Adrenal gland (tissue), 12 donors: Measurements from ENCODE around the gene NLRC5. TPM values are rescaled to one million over a fixed set of nuclear protein-coding genes. Genes with fewer than 3 reads are reported as not detected.

Experiments used
- DNase-seq, 7 donors: peaks; one replicate each; pipeline ENCODE4 v3.0.0-alpha.2; 2019 to 2020
- H3K27ac ChIP-seq, 5 donors: fragments of 200-600 bp; sonication (generic) in 4 of 5; 1 replicate in 3 of 5; 2 replicates in 2 of 5; pipeline versions ENCODE4 v1.5.1 to v1.8.0; 2016 to 2020; ENCODE audit warnings: mild to moderate bottlenecking in 1 of 5
- H3K27me3 ChIP-seq: fragments of 200-600 bp; 2 replicates; pipeline ENCODE4 v1.8.0; 2021
- H3K36me3 ChIP-seq, 2 donors: fragments of 200-600 bp; replicated peaks in 1 of 2; 1 replicate in 1 of 2; 2 replicates in 1 of 2; pipeline versions ENCODE4 v1.5.1 to v1.8.0; 2018 to 2022
- H3K4me1 ChIP-seq, 2 donors: fragments of 200-600 bp; replicated peaks in 1 of 2; 1 replicate in 1 of 2; 2 replicates in 1 of 2; pipeline versions ENCODE4 v1.5.1 to v1.8.0; 2018 to 2021
- H3K4me3 ChIP-seq, 4 donors: fragments of 200-600 bp; sonication (generic) in 3 of 4; one replicate each; pipeline ENCODE4 v1.5.1; 2016 to 2018
- H3K9me3 ChIP-seq, 3 donors: fragments of 200-600 bp; sonication (generic) in 1 of 3; replicated peaks in 1 of 3; 1 replicate in 2 of 3; 2 replicates in 1 of 3; pipeline versions ENCODE4 v1.5.1 to v1.8.0; 2016 to 2021
- CTCF ChIP-seq, 6 experiments: fragments of 450-650 bp in 4 of 6; fragments of 200-600 bp in 2 of 6; sonication (generic) in 1 of 6; IDR thresholded peaks; 1 replicate in 5 of 6; 2 replicates in 1 of 6; pipeline versions ENCODE4 v1.5.1 to v1.8.0; 2016 to 2021; ENCODE audit warnings: antibody characterized with exemption in 6 of 6, mild to moderate bottlenecking in 2 of 6, moderate library complexity in 1 of 6
- POLR2A ChIP-seq, 2 donors: fragments of 450-650 bp; IDR thresholded peaks; one replicate each; pipeline ENCODE4 v1.6.1; 2017; ENCODE audit warnings: antibody characterized with exemption in 2 of 2, mild to moderate bottlenecking in 2 of 2, moderate library complexity in 1 of 2
- WGBS, 4 donors: extraction: QIAGEN DNeasy Blood & Tissue Kit in 2 of 4; methylation state at CpG; one replicate each; pipeline versions ENCODE4 v1.1.5 to v1.1.7; 2013 to 2017; 5-methylcytosine and 5-hydroxymethylcytosine counted together
- intact Hi-C, 2 donors: fragments of 100-400 bp; cut with DNase I; formaldehyde crosslinking; loops; one replicate each; pipeline versions ENCODE4 v1.14.1 to v1.15.0; 2022 to 2023
- polyA plus RNA-seq, 3 donors: library from polyadenylated mRNA; stranded (reverse); fragments of 200-250 nt in 2 of 3; fragments of 350-450 nt in 1 of 3; fragmentation: Illumina TruSeq in 1 of 3; extraction: RNeasy Lipid Tissue Mini Kit (QIAGEN cat#74804) in 1 of 3; gene quantifications; one replicate each; pipeline ENCODE4 v1.2.3, GENCODE V29; 2013 to 2014
- total RNA-seq, 9 donors: library from RNA; depleted of rRNA in 4 of 9; stranded (reverse); fragments of >200 nt in 4 of 9; fragments of 120-200 nt in 1 of 9; fragmentation: NEBNext Ultra II Directional in 1 of 9; extraction: Animal tissue kit (Norgen Biotek cat#: 25700) in 1 of 9; gene quantifications; one replicate each; pipeline versions ENCODE4 v1.1.0 to v1.2.4, GENCODE V29; 2013 to 2023
- donor health status: healthy with polysubstance abuse.
- donor health status: Bipolar disorder and iron deficiency.
- donor health status: DM: yes; HTN: yes; CAD: no.
- donor health status: DM: no; HTN: no; CAD: no.
- donor health status: DM: no; HTN: no; CAD: no.
- donor health status: DM: yes; HTN: yes; CAD: no.

NLRC5 gene
- total and polyA plus RNA-seq, 12 donors, result 6.0 to 89.0 (median 26.6) TPM

- Histone ChIP-seq H3K36me3 (no peaks in the 10 kb centered on the region), H3K4me1 (peaks cover 16 to 17% of the 10 kb centered on the region in 2 donors), H3K4me3 (no peak overlapping the region), H3K27ac (no peak overlapping the region), H3K27me3 (no peaks in the 10 kb centered on the region), H3K9me3 (no peaks in the 10 kb centered on the region)
- WGBS, 4 donors, result 56 to 82% (median 66%) methylated on average over 4 of the region's 4 CpGs
- intact Hi-C loops, result no loop called here
- no peak for DNase-seq
- TF ChIP-seq POLR2A (IDR thresholded peaks at IDR 0.05) (no peak), CTCF (IDR thresholded peaks at IDR 0.05) (no peak)
Measured at GRCh38 chr16:56956756-56957155, 32.6 kb upstream of the NLRC5 start.

GRCh38 chr16:56960681-56961281, 28.6 kb upstream of the NLRC5 start:
- TF ChIP-seq POLR2A (IDR thresholded peaks at IDR 0.05), result no peak
- no peak for TF ChIP-seq CTCF (IDR thresholded peaks at IDR 0.05)
- DNase-seq, result peak in 4 of 7 donors; percentile 36 to 66 (median 44)
- Histone ChIP-seq H3K9me3 (no peaks in the 10 kb centered on the region), H3K36me3 (no peaks in the 10 kb centered on the region), H3K4me1 (peaks cover 25 to 34% of the 10 kb centered on the region in 2 donors), H3K4me3 (no peak overlapping the region), H3K27me3 (no peaks in the 10 kb centered on the region), H3K27ac (peak overlapping the region in 4 of 5 donors; percentile 38 to 73 (median 57))
- intact Hi-C loops, result no loop called here
- WGBS, 4 donors, result 58 to 70% (median 69%) methylated on average over 7 to 13 of the region's 13 CpGs

- Histone ChIP-seq H3K4me1 (peaks cover 25 to 37% of the 10 kb centered on the region in 2 donors), H3K27ac (peak overlapping the region in 4 of 5 donors; percentile 38 to 86 (median 57)), H3K27me3 (no peaks in the 10 kb centered on the region), H3K4me3 (no peak overlapping the region), H3K36me3 (no peaks in the 10 kb centered on the region), H3K9me3 (no peaks in the 10 kb centered on the region)
- TF ChIP-seq CTCF (IDR thresholded peaks at IDR 0.05), result no peak
- TF ChIP-seq POLR2A (IDR thresholded peaks at IDR 0.05), result peak in 1 of 2 donors; percentile 4
- intact Hi-C loops, result no loop called here
- DNase-seq, result peak in 1 of 7 donors; percentile 50
- 15 to 39% (median 31%) methylated on average over 3 of the region's 3 CpGs for WGBS, 4 donors
Measured at GRCh38 chr16:56961386-56961785, 28.0 kb upstream of the NLRC5 start.

GRCh38 chr16:56961851-56962281, 27.5 kb upstream of the NLRC5 start, which contains the start of gene CETP:
TSS of gene CETP (plus strand) at chr16:56961950. CDS start at chr16:56961980, 30 bp downstream.
- peak within 1 kb of the TSS in 4 of 5 donors; percentile 38 to 86 (median 57) for H3K27ac ChIP-seq
- peak in 6 of 7 donors; percentile 27 to 66 (median 46) for DNase-seq
- no peaks in the 10 kb centered on the region for H3K27me3 ChIP-seq
- H3K4me3 ChIP-seq, result no peak within 1 kb of the TSS
- WGBS, 4 donors, result 39 to 53% (median 48%) methylated on average over 11 to 12 of the region's 12 CpGs
- intact Hi-C loops, result no loop called here
- H3K4me1 ChIP-seq, result peaks cover 25 to 37% of the 10 kb centered on the region in 2 donors
- H3K9me3 ChIP-seq, result no peaks in the 10 kb centered on the region
- no peak for TF ChIP-seq CTCF (IDR thresholded peaks at IDR 0.05)
- TF ChIP-seq POLR2A (IDR thresholded peaks at IDR 0.05), result no peak
- H3K36me3 ChIP-seq, result no peaks in the 10 kb centered on the region
